Neural cell (in vitro differentiated cells): ENCODE results near the gene NTRK2.

Experiments used
- TAF1 ChIP-seq: IDR thresholded peaks from 2 replicates; pipeline ENCODE4 v1.6.1; 2012; ENCODE audit warnings: low read depth
- TF ChIP-seq, protein P1 (sequence below): fragments of 450-650 bp; IDR thresholded peaks from 2 replicates; pipeline ENCODE4 v1.5.1; 2014; ENCODE audit warnings: antibody characterized with exemption, mild to moderate bottlenecking, moderate library complexity; ENCODE audit not compliant: poor library complexity, severe bottlenecking

DNA sequence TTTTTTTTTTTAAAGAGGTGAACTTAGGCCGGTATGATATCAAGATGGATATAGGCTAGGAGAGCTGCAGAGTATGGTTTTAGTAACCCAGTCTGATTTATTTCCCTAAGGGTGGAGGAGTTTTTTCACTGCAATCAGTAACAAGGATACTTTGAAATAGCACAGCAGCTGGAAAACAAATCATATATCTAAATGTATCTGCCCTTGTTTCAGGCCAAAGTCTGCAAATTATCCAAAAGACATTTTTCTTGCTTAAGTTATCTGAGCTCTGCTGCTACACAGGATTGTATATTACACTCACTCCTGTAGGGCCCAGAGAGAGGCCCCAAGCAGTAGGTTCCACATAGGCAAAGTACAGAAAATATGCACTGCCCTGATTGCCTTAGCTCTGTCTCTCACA, 222.4 kb downstream of the NTRK2 start:
- TF ChIP-seq, protein P1, sequence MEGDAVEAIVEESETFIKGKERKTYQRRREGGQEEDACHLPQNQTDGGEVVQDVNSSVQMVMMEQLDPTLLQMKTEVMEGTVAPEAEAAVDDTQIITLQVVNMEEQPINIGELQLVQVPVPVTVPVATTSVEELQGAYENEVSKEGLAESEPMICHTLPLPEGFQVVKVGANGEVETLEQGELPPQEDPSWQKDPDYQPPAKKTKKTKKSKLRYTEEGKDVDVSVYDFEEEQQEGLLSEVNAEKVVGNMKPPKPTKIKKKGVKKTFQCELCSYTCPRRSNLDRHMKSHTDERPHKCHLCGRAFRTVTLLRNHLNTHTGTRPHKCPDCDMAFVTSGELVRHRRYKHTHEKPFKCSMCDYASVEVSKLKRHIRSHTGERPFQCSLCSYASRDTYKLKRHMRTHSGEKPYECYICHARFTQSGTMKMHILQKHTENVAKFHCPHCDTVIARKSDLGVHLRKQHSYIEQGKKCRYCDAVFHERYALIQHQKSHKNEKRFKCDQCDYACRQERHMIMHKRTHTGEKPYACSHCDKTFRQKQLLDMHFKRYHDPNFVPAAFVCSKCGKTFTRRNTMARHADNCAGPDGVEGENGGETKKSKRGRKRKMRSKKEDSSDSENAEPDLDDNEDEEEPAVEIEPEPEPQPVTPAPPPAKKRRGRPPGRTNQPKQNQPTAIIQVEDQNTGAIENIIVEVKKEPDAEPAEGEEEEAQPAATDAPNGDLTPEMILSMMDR = no peak
- no peak for TF ChIP-seq TAF1
